Skeletal muscle tissue (tissue), 4 donors: ENCODE measurements around the gene CRACR2A. TPM values are rescaled to one million over a fixed set of nuclear protein-coding genes. Genes with fewer than 3 reads are reported as not detected.

Experiments used
- H3K27ac ChIP-seq: one replicate; pipeline ENCODE4 v1.7.0; 2013; ENCODE audit warnings: mild to moderate bottlenecking, low read depth, low read length, inconsistent platforms
- H3K27me3 ChIP-seq, 3 donors: one replicate each; pipeline ENCODE4 v1.7.0; 2013; ENCODE audit warnings: low read length in 3 of 3; ENCODE audit not compliant: control insufficient read depth in 3 of 3, insufficient read depth in 3 of 3
- H3K36me3 ChIP-seq, 3 donors: one replicate each; pipeline ENCODE4 v1.7.0; 2013; ENCODE audit warnings: low read length in 3 of 3; ENCODE audit not compliant: control insufficient read depth in 3 of 3, insufficient read depth in 3 of 3
- H3K4me1 ChIP-seq, 3 donors: one replicate each; pipeline ENCODE4 v1.7.0; 2013; ENCODE audit warnings: low read length in 3 of 3, mild to moderate bottlenecking in 3 of 3; ENCODE audit not compliant: control insufficient read depth in 3 of 3, insufficient read depth in 3 of 3
- H3K4me3 ChIP-seq, 3 donors: one replicate each; pipeline ENCODE4 v1.7.0; 2013; ENCODE audit warnings: low read length in 3 of 3
- H3K9ac ChIP-seq, 3 donors: one replicate each; pipeline ENCODE4 v1.7.0; 2013; ENCODE audit warnings: low read length in 3 of 3, mild to moderate bottlenecking in 3 of 3, moderate library complexity in 2 of 3, low read depth in 1 of 3
- H3K9me3 ChIP-seq, 3 donors: one replicate each; pipeline ENCODE4 v1.7.0; 2013; ENCODE audit warnings: low read length in 3 of 3; ENCODE audit not compliant: control insufficient read depth in 3 of 3
- total RNA-seq: library from RNA; depleted of rRNA; stranded (reverse); fragments of >200 nt; gene quantifications from one replicate; pipeline ENCODE4 v1.2.3, GENCODE V29; 2014
- donor health status: Osteomylitis.

Gene CRACR2A
- total RNA-seq, 1 donor from 2014 or later = 2.1 TPM

DNA sequence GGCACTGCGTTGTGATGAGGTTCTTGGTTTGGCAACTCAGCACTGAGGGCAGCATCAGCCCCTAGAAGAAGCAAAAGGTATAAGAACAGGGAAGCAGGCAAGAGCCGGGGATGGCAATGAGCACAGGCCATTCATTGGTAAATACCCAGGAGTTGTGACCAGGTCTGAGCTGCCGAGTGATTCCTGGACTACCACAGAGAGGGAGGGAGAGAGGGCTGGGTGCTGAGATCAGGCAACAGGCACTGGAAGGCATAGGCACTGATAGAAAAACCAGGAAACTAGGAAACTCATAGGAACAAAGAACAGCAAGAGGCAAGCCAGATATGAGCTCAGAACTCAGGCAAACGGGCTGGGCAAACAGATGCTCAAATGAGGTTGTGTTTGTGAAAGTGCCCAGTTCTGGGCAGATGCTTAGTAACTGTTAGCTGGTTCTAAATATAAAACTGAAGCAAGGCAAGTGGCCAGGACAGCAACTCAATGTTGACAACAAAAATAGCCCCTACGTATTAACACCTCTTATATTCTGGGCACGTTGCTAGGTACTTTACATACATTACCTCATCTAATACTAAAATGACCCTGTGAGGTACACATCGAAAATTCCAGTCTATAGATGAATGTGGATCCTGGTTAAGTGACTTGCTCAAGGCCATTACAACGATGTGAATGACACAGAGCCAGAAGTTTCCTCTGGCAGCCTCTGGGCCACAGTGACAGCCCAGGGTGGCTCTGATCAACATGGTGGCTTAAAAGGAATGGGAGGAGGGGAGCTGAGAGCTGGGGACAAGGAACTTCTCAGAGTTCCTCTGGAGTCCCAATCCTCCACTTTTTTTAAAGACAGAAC is 140.8 kb downstream of the CRACR2A start:
- H3K27ac ChIP-seq = peak overlapping the region; percentile 59
- no peaks in the 10 kb centered on the region for H3K9me3 ChIP-seq
- H3K36me3 ChIP-seq = peaks cover 0 to 3% (median 0%) of the 10 kb centered on the region in 3 donors
- peak overlapping the region in 1 of 3 donors; percentile 6 for H3K4me3 ChIP-seq
- H3K9ac ChIP-seq = peak overlapping the region in 2 of 3 donors; percentile 40 to 50
- H3K27me3 ChIP-seq = no peaks in the 10 kb centered on the region
- peaks cover 10 to 26% (median 20%) of the 10 kb centered on the region in 3 donors for H3K4me1 ChIP-seq

- Histone ChIP-seq H3K27me3 (no peaks in the 10 kb centered on the region), H3K9me3 (no peaks in the 10 kb centered on the region), H3K4me3 (no peak overlapping the region), H3K36me3 (no peaks in the 10 kb centered on the region), H3K4me1 (peaks cover 17 to 39% (median 30%) of the 10 kb centered on the region in 3 donors), H3K27ac (no peak overlapping the region), H3K9ac (no peak overlapping the region)
Measured at GRCh38 chr12:3607821-3608220, 145.1 kb downstream of the CRACR2A start.

DNA sequence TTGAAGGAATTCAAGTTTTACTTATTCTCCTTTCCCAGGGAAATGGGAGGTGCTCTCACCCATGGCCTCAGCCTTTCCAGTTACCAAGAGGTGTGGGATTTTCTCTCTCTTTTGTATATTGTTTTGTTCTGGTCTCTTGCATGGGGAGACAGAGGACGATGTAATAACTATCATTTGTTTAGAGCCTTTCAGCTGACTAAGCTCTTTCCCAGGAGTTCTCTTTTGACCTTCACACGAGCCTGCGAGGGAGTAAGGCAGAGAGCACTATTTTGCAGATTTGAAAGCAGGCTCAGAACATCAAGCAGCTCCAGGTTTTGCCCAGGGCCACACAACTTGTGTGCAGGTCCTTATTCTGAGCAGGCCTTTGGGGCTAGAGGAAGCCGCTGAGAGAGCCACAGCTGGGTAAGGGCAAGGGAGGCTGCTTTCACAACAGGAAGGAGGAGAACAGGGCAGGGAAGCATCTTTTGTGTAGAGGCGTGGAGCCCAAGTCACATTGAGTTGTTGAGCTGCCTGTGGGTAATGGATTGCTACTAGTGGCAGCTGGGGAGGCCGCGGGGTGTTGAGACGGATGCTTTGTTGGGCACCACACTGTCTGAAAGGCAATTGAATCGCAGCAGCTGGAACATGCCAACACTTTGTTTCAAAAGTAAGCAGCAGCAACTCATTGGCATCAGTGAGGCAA is 145.7 kb downstream of the CRACR2A start:
- Histone ChIP-seq H3K27ac (no peak overlapping the region), H3K9ac (no peak overlapping the region), H3K9me3 (no peaks in the 10 kb centered on the region), H3K4me1 (peaks cover 14 to 35% (median 26%) of the 10 kb centered on the region in 3 donors), H3K4me3 (no peak overlapping the region), H3K27me3 (no peaks in the 10 kb centered on the region), H3K36me3 (no peaks in the 10 kb centered on the region)

- Histone ChIP-seq H3K9ac (no peak overlapping the region), H3K27ac (no peak overlapping the region), H3K4me3 (no peak overlapping the region), H3K36me3 (no peaks in the 10 kb centered on the region), H3K27me3 (peaks cover 0 to under 1% (median 0%) of the 10 kb centered on the region in 3 donors), H3K9me3 (no peaks in the 10 kb centered on the region), H3K4me1 (peaks cover 7 to 27% (median 15%) of the 10 kb centered on the region in 3 donors)
Measured at GRCh38 chr12:3606128-3606527, 146.8 kb downstream of the CRACR2A start.

- Histone ChIP-seq H3K27ac (no peak overlapping the region), H3K9ac (no peak overlapping the region), H3K36me3 (no peaks in the 10 kb centered on the region), H3K4me1 (peaks cover 7 to 28% (median 17%) of the 10 kb centered on the region in 3 donors), H3K27me3 (peaks cover 0 to 4% (median 0%) of the 10 kb centered on the region in 3 donors), H3K4me3 (no peak overlapping the region), H3K9me3 (no peaks in the 10 kb centered on the region)
Measured at GRCh38 chr12:3605692-3606091, 147.2 kb downstream of the CRACR2A start.

GRCh38 chr12:3604748-3605586 is 147.9 kb downstream of the CRACR2A start:
- Histone ChIP-seq H3K9me3 (no peaks in the 10 kb centered on the region), H3K4me3 (peak overlapping the region in 1 of 3 donors; percentile 21), H3K27ac (no peak overlapping the region), H3K36me3 (no peaks in the 10 kb centered on the region), H3K9ac (peak overlapping the region in 2 of 3 donors; percentile 25 to 46), H3K27me3 (peaks cover 0 to 5% (median 0%) of the 10 kb centered on the region in 3 donors), H3K4me1 (peaks cover 12 to 35% (median 25%) of the 10 kb centered on the region in 3 donors)

GRCh38 chr12:3604286-3604685 is 148.6 kb downstream of the CRACR2A start:
- no peak overlapping the region for H3K27ac ChIP-seq
- peaks cover 0 to 5% (median 0%) of the 10 kb centered on the region in 3 donors for H3K27me3 ChIP-seq
- H3K4me1 ChIP-seq = peaks cover 17 to 40% (median 30%) of the 10 kb centered on the region in 3 donors
- H3K4me3 ChIP-seq = no peak overlapping the region
- H3K9ac ChIP-seq = no peak overlapping the region
- H3K36me3 ChIP-seq = no peaks in the 10 kb centered on the region
- H3K9me3 ChIP-seq = no peaks in the 10 kb centered on the region

DNA sequence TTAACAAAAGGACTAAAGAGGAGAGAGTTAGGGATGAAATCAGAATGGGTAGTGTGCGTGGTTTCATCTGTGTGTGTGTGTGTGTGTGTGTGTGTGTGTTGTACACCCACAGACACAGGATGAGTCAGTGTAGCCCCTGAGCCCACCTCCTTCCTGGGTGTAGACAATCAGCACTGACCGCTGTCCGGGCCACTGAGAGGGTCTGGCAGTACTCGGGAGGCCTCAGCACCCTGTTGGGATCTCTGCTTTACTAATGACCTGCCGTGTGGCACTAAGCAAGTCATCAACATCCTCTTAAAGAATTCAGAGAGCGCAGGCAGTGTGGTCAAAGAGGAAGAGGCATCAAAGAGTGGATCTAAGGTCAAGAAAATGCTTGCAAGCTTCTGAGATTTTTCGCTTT is 149.3 kb downstream of the CRACR2A start:
- peaks cover 17 to 40% (median 27%) of the 10 kb centered on the region in 3 donors for H3K4me1 ChIP-seq
- no peak overlapping the region for H3K27ac ChIP-seq
- peaks cover 0 to 5% (median 0%) of the 10 kb centered on the region in 3 donors for H3K27me3 ChIP-seq
- H3K9ac ChIP-seq = no peak overlapping the region
- no peak overlapping the region for H3K4me3 ChIP-seq
- no peaks in the 10 kb centered on the region for H3K36me3 ChIP-seq
- no peaks in the 10 kb centered on the region for H3K9me3 ChIP-seq

DNA sequence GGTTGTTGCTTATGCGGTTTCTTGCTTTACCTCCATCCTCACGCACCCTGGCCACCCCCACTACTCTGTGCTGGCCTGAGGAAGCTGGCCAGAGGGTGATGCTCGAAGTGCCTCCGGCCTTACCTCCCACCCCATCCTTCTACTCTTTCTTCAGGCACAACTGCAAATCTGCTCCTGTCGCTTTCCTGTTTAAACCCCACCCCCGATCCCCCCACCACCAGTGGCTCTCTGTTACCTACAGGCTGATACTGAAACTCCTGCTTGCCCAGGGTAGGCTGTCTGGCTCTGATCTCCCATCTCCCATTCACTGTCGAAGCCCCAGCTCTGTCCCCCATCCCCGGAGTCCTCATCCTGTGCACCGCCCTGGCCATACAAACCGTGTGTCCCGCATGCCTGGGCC is 150.4 kb downstream of the CRACR2A start:
- H3K27ac ChIP-seq = no peak overlapping the region
- H3K36me3 ChIP-seq = no peaks in the 10 kb centered on the region
- H3K27me3 ChIP-seq = peaks cover 0 to 5% (median 0%) of the 10 kb centered on the region in 3 donors
- no peaks in the 10 kb centered on the region for H3K9me3 ChIP-seq
- H3K4me3 ChIP-seq = no peak overlapping the region
- no peak overlapping the region for H3K9ac ChIP-seq
- H3K4me1 ChIP-seq = peaks cover 17 to 31% (median 25%) of the 10 kb centered on the region in 3 donors
